ENCODE results near the gene FHIT. TPM values are rescaled to one million over a fixed set of nuclear protein-coding genes. Genes with fewer than 3 reads are reported as not detected.

FHIT gene
- polyA plus RNA-seq, 1 of the 3 experiments (the other 2 are of a cell fraction): 0.41 TPM

- Histone ChIP-seq H4K20me1 (ENCODE audit: insufficient read depth) (no peaks in the 10 kb centered on the region), H3K4me2 (no peak overlapping the region), H3K79me2 (ENCODE audit: insufficient read depth) (no peaks in the 10 kb centered on the region), H3K36me3 (replicated peaks in 1 of 2; ENCODE audit: control insufficient read depth in 1 of 2, insufficient read depth in 2 of 2, low read length in 1 of 2) (no peaks in the 10 kb centered on the region), H3K9me2 (no peaks in the 10 kb centered on the region), H3K4me1 (ENCODE audit: control insufficient read depth in 1 of 2, insufficient read depth in 2 of 2, low read depth in 1 of 2, low read length in 1 of 2) (no peaks in the 10 kb centered on the region), H2AFZ (ENCODE audit: low read depth) (no peak overlapping the region), H3K27me3 (ENCODE audit: insufficient read depth) (no peaks in the 10 kb centered on the region), H3F3A (replicated peaks; ENCODE audit: insufficient read depth) (no peaks in the 10 kb centered on the region), H3K9me3 (no peaks in the 10 kb centered on the region), H3K4me3 (ENCODE audit: low read depth in 2 of 2, low read length in 1 of 2) (no peak overlapping the region), H3K9ac (no peak overlapping the region), H3K27ac (ENCODE audit: low read depth in 2 of 2, low read length in 1 of 2) (no peak overlapping the region)
- CTCF ChIA-PET: no interaction called here
- POLR2A ChIA-PET: no interaction called here
- DNase-seq: no peak
- 61% methylated on average over 4 of the region's 4 CpGs for WGBS (ENCODE audit: low lambda C conversion rate)
- TF ChIP-seq, protein P1, sequence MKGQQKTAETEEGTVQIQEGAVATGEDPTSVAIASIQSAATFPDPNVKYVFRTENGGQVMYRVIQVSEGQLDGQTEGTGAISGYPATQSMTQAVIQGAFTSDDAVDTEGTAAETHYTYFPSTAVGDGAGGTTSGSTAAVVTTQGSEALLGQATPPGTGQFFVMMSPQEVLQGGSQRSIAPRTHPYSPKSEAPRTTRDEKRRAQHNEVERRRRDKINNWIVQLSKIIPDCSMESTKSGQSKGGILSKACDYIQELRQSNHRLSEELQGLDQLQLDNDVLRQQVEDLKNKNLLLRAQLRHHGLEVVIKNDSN (IDR thresholded peaks at IDR 0.05; ENCODE audit: borderline replicate concordance, low read depth): no peak
- TF ChIP-seq FOXJ3 (CRISPR knock-in tag; IDR thresholded peaks at IDR 0.05): no peak
- no peak for TF ChIP-seq TAF1 (IDR thresholded peaks at IDR 0.05; ENCODE audit: borderline replicate concordance, low read depth, low read length)
- TF ChIP-seq GABPA (IDR thresholded peaks at IDR 0.05; ENCODE audit: low read depth): no peak
- TF ChIP-seq EZH2phosphoT487 (IDR thresholded peaks at IDR 0.05; ENCODE audit: borderline replicate concordance, low read depth): no peak
- no peak for TF ChIP-seq POLR2AphosphoS5 (IDR thresholded peaks at IDR 0.05; ENCODE audit: low read depth, low read length)
- TF ChIP-seq, protein P2, sequence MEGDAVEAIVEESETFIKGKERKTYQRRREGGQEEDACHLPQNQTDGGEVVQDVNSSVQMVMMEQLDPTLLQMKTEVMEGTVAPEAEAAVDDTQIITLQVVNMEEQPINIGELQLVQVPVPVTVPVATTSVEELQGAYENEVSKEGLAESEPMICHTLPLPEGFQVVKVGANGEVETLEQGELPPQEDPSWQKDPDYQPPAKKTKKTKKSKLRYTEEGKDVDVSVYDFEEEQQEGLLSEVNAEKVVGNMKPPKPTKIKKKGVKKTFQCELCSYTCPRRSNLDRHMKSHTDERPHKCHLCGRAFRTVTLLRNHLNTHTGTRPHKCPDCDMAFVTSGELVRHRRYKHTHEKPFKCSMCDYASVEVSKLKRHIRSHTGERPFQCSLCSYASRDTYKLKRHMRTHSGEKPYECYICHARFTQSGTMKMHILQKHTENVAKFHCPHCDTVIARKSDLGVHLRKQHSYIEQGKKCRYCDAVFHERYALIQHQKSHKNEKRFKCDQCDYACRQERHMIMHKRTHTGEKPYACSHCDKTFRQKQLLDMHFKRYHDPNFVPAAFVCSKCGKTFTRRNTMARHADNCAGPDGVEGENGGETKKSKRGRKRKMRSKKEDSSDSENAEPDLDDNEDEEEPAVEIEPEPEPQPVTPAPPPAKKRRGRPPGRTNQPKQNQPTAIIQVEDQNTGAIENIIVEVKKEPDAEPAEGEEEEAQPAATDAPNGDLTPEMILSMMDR (IDR thresholded peaks at IDR 0.05): no peak
- no peak for TF ChIP-seq RXRA (IDR thresholded peaks at IDR 0.05; ENCODE audit: borderline replicate concordance, low read depth)
- no peak for TF ChIP-seq REST (IDR thresholded peaks at IDR 0.05; ENCODE audit: low read depth, low read length)
- TF ChIP-seq, protein P3, sequence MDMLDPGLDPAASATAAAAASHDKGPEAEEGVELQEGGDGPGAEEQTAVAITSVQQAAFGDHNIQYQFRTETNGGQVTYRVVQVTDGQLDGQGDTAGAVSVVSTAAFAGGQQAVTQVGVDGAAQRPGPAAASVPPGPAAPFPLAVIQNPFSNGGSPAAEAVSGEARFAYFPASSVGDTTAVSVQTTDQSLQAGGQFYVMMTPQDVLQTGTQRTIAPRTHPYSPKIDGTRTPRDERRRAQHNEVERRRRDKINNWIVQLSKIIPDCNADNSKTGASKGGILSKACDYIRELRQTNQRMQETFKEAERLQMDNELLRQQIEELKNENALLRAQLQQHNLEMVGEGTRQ (IDR thresholded peaks at IDR 0.05; ENCODE audit: borderline replicate concordance, low read depth, low read length): no peak
- no peak for TF ChIP-seq NFIC (IDR thresholded peaks at IDR 0.05; ENCODE audit: borderline replicate concordance)
- TF ChIP-seq, protein P4, sequence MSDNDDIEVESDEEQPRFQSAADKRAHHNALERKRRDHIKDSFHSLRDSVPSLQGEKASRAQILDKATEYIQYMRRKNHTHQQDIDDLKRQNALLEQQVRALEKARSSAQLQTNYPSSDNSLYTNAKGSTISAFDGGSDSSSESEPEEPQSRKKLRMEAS (IDR thresholded peaks at IDR 0.05; ENCODE audit: low read depth): no peak
Observed at GRCh38 chr3:60160111-60160821, 1091.0 kb downstream of the FHIT start.
